ENCODE data around the gene PALLD. TPM values are rescaled to one million over a fixed set of nuclear protein-coding genes. Genes with fewer than 3 reads are reported as not detected.

The PALLD gene
- total RNA-seq, 2 donors from 2014 or later: 705 to 752 TPM

GRCh38 chr4:168782439-168782838, 285.6 kb downstream of the PALLD start:
- H3K9me3 ChIP-seq: no peaks in the 10 kb centered on the region
- H3K27me3 ChIP-seq (replicated peaks; ENCODE audit: insufficient read depth): no peaks in the 10 kb centered on the region
- DNase-seq (ENCODE audit: low spot score): no peak
- peaks cover 0 to 6% of the 10 kb centered on the region in 2 donors for H3K4me1 ChIP-seq (ENCODE audit: control insufficient read depth in 1 of 2, low read depth in 2 of 2)
- H3K27ac ChIP-seq: no peak overlapping the region
- no peak for ATAC-seq (ENCODE audit: insufficient number of reproducible peaks, low FRiP score, low read depth)
- no peaks in the 10 kb centered on the region for H3K36me3 ChIP-seq
- no peak for TF ChIP-seq CTCF (IDR thresholded peaks at IDR 0.05)
- H3K4me3 ChIP-seq: no peak overlapping the region

GRCh38 chr4:168784786-168785461, 288.1 kb downstream of the PALLD start:
- Histone ChIP-seq H3K4me1 (ENCODE audit: control insufficient read depth in 1 of 2, low read depth in 2 of 2) (peaks cover 4 to 15% of the 10 kb centered on the region in 2 donors), H3K27me3 (replicated peaks; ENCODE audit: insufficient read depth) (no peaks in the 10 kb centered on the region), H3K4me3 (peak overlapping the region; percentile 43), H3K9me3 (no peaks in the 10 kb centered on the region), H3K27ac (peak overlapping the region in 1 of 2 donors; percentile 46), H3K36me3 (no peaks in the 10 kb centered on the region)
- DNase-seq (ENCODE audit: low spot score) (no peak), ATAC-seq (ENCODE audit: insufficient number of reproducible peaks, low FRiP score, low read depth) (peak; percentile 85)
- no peak for TF ChIP-seq CTCF (IDR thresholded peaks at IDR 0.05)

GRCh38 chr4:168787334-168787733, 290.5 kb downstream of the PALLD start:
- H3K4me3 ChIP-seq: no peak overlapping the region
- H3K36me3 ChIP-seq: no peaks in the 10 kb centered on the region
- no peak overlapping the region for H3K27ac ChIP-seq
- H3K4me1 ChIP-seq (ENCODE audit: control insufficient read depth in 1 of 2, low read depth in 2 of 2): peaks cover 4 to 20% of the 10 kb centered on the region in 2 donors
- no peak for TF ChIP-seq CTCF (IDR thresholded peaks at IDR 0.05)
- H3K27me3 ChIP-seq (replicated peaks; ENCODE audit: insufficient read depth): no peaks in the 10 kb centered on the region
- no peak for DNase-seq (ENCODE audit: low spot score)
- no peak for ATAC-seq (ENCODE audit: insufficient number of reproducible peaks, low FRiP score, low read depth)
- no peaks in the 10 kb centered on the region for H3K9me3 ChIP-seq

- H3K9me3 ChIP-seq: no peaks in the 10 kb centered on the region
- no peaks in the 10 kb centered on the region for H3K27me3 ChIP-seq (replicated peaks; ENCODE audit: insufficient read depth)
- no peak overlapping the region for H3K4me3 ChIP-seq
- DNase-seq (ENCODE audit: low spot score): no peak
- H3K27ac ChIP-seq: no peak overlapping the region
- ATAC-seq (ENCODE audit: insufficient number of reproducible peaks, low FRiP score, low read depth): no peak
- H3K4me1 ChIP-seq (ENCODE audit: control insufficient read depth in 1 of 2, low read depth in 2 of 2): peaks cover 4 to 20% of the 10 kb centered on the region in 2 donors
- H3K36me3 ChIP-seq: no peaks in the 10 kb centered on the region
- TF ChIP-seq CTCF (IDR thresholded peaks at IDR 0.05): no peak
Measured at GRCh38 chr4:168787801-168788595, 291.1 kb downstream of the PALLD start.

GRCh38 chr4:168790898-168791297, 294.0 kb downstream of the PALLD start:
- DNase-seq (ENCODE audit: low spot score) (no peak), ATAC-seq (ENCODE audit: insufficient number of reproducible peaks, low FRiP score, low read depth) (no peak)
- Histone ChIP-seq H3K9me3 (no peaks in the 10 kb centered on the region), H3K27ac (no peak overlapping the region), H3K36me3 (no peaks in the 10 kb centered on the region), H3K4me1 (ENCODE audit: control insufficient read depth in 1 of 2, low read depth in 2 of 2) (peaks cover 4 to 14% of the 10 kb centered on the region in 2 donors), H3K27me3 (replicated peaks; ENCODE audit: insufficient read depth) (no peaks in the 10 kb centered on the region), H3K4me3 (no peak overlapping the region)
- no peak for TF ChIP-seq CTCF (IDR thresholded peaks at IDR 0.05)
